CD4-positive, alpha-beta T cell treated with Interleukin-12 subunit alpha and Interleukin-12 subunit beta, for 1 hour (primary cell): ENCODE results near the gene ATG5.

ENCODE experiments used
- DNase-seq: peaks from one replicate; pipeline ENCODE4 v3.0.0-alpha.2; 2020

The ATG5 gene

DNA sequence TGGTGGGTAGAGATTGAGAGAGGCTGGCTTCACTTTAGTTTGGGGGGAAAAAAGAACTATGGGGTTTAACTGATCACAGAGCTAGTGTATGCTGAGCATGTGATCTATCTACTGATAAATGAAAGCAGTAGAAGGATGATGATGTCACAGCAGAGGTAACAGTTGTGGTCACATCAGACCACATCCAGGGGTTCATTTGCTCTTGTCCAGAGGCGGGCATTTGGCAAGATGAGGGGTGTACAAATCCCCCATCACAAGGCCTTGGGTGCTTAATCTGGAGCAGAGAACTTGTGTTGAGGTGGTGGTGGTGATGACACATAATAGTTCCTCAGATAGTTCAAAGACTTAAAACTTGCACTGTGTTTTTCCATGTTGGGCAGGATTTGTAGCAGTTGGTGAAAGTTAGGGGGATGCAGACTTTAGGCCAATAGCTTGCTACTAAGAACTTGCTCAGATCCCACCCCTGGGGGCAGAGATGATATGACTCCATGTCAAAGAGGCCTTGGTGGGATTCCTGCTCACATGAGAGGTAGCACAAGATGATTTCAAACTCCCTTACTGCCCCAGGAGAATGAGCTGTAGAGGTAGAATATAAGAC is 176.0 kb downstream of the ATG5 start:
- DNase-seq: peak; percentile 41

GRCh38 chr6:106147476-106147875 is 178.1 kb downstream of the ATG5 start:
- DNase-seq: no peak

GRCh38 chr6:106146852-106147351 is 178.7 kb downstream of the ATG5 start:
- DNase-seq: no peak

- no peak for DNase-seq
These were observed 179.8 kb downstream of the ATG5 start for GRCh38 chr6:106145741-106146227.

DNA sequence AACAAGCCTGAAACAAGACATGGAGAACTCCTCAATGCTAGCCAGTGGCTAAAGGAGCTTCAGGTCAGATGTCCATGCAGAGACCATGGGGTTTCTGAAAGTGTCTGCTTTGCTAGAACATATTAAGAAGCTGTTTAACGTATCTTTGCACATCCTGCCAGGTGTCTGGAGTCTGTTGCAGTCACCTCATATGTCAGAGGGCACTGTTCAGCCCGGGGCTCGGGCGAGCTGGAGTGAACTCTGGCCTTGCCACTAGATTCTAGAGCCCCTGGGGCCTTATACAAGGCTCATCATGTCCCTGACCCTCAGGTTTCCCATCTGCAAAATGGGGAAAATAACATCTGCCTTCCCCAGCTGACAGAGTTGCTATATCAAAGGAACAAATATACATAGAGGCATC is 180.4 kb downstream of the ATG5 start:
- DNase-seq: no peak

- no peak for DNase-seq
These were observed 181.9 kb downstream of the ATG5 start for GRCh38 chr6:106143665-106144064.

DNA sequence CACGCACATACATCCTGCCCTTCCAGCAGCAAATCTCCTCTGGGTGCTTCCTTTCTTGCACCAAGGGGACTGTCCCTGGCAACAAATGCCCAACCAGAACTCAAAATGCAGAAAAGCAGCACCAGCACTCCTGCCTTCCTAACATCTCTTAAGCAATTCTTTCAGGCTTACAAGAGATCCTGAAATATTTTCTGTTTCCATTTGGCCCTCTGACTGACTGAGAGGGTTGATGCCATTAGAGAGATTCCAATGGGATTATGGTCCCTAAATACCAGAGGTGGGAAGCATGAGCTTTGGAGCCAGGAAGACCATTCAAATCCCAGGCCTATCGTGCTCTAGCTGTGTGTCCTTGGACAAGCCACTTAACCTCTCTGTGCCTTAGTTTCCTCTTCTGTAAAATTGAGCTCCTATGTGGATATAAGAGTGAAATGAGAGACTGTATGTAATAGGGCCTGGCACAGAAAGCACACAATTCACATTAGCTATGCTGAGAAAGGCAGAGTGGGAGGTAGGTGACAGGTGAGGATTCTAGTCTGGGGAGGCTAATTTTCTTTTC is 182.6 kb downstream of the ATG5 start:
- no peak for DNase-seq

GRCh38 chr6:106141441-106142237 is 183.9 kb downstream of the ATG5 start:
- peak; percentile 53 for DNase-seq

GRCh38 chr6:106138151-106138550 is 187.4 kb downstream of the ATG5 start:
- DNase-seq: no peak

DNA sequence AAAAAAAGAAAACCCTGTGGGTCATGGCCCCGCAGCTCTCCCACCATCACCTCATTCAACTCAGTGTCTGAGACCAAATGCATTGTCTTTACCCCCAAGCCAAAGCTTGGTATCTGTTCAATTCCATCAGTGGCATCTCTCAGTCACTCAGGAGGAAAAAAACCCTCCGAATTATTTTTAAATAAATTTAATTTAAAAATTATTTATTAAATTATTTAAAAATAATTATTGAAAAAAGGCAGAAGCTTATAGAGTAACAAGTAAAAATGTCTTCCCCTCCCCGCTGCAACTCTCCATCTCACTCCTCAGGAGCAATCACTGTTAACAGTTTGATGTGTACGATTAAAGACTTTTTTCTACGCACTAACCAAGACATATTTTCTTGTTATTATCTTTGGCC is 188.7 kb downstream of the ATG5 start:
- no peak for DNase-seq

GRCh38 chr6:106135911-106136571 is 189.5 kb downstream of the ATG5 start:
- no peak for DNase-seq

DNA sequence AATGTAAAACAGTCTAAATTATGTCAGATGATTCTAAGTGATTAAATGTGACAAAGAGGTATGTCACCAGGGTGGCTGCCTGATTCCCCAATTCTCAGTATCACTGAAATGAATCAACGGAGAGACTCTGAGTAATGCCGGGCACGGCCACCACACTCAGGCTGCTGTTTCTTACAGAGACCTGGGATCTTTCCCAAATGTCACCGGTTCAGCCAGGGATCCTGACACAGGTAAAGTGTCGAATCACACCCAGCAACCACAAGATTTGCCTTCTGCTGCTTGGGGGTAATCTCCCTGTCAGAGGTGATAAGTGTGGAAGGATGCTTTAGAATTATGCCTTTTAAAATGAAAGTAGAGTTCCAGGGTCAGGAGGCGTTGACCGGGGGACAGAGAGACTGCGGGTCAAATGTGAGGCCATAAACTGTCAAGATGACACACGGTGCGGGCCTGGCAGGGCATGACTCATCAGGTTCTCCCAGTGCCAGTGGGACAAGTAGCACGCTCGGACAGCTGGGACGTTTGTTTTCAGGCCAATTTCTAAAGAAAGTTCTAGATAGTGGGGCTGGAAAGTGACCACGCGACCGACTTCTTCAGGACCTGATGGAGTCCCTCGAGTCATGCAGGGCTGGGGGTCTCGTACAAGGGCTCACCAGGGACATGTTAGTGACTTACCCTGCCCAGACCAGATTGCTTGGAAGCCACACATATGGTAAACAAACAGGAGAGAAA is 190.5 kb downstream of the ATG5 start:
- DNase-seq: no peak
